Spleen (tissue), 11 donors: Measurements from ENCODE around the gene HEXD. TPM values are rescaled to one million over a fixed set of nuclear protein-coding genes. Genes with fewer than 3 reads are reported as not detected.

Experiments
- DNase-seq: peaks from one replicate; pipeline ENCODE4 v3.0.0-alpha.2; 2020
- H3K27ac ChIP-seq, 8 donors: fragments of 200-600 bp; sonication (generic) in 7 of 8; 1 replicate in 4 of 8; 2 replicates in 4 of 8; pipeline versions ENCODE4 v1.5.0 to v1.8.0; 2016 to 2021; ENCODE audit warnings: inconsistent platforms in 4 of 8, mild to moderate bottlenecking in 4 of 8, moderate library complexity in 1 of 8
- H3K27me3 ChIP-seq, 7 donors: fragments of 200-600 bp; sonication (generic) in 6 of 7; replicated peaks in 1 of 7; 1 replicate in 4 of 7; 2 replicates in 3 of 7; pipeline versions ENCODE4 v1.5.0 to v1.8.0; 2016 to 2021; ENCODE audit warnings: inconsistent platforms in 3 of 7, mild to moderate bottlenecking in 1 of 7
- H3K36me3 ChIP-seq, 6 donors: fragments of 200-600 bp; sonication (generic) in 5 of 6; 1 replicate in 4 of 6; 2 replicates in 2 of 6; pipeline versions ENCODE4 v1.5.0 to v1.8.0; 2016 to 2021; ENCODE audit warnings: inconsistent platforms in 2 of 6
- H3K4me1 ChIP-seq, 6 donors: fragments of 200-600 bp; sonication (generic) in 5 of 6; 1 replicate in 3 of 6; 2 replicates in 3 of 6; pipeline versions ENCODE4 v1.5.0 to v1.8.0; 2016 to 2021; ENCODE audit warnings: inconsistent platforms in 3 of 6
- H3K4me3 ChIP-seq, 8 donors: fragments of 200-600 bp; sonication (generic) in 7 of 8; 1 replicate in 4 of 8; 2 replicates in 4 of 8; pipeline versions ENCODE4 v1.5.0 to v1.8.0; 2016 to 2021; ENCODE audit warnings: inconsistent platforms in 4 of 8, mild to moderate bottlenecking in 4 of 8, moderate library complexity in 2 of 8
- H3K9me3 ChIP-seq, 8 donors: fragments of 200-600 bp; sonication (generic) in 7 of 8; 1 replicate in 4 of 8; 2 replicates in 4 of 8; pipeline versions ENCODE4 v1.5.0 to v1.8.0; 2016 to 2021; ENCODE audit warnings: inconsistent platforms in 4 of 8
- CTCF ChIP-seq, 11 experiments: fragments of 200-600 bp in 7 of 11; fragments of 450-650 bp in 4 of 11; sonication (generic) in 4 of 11; IDR thresholded peaks in 8 of 11; conservative IDR thresholded peaks in 3 of 11; 1 replicate in 7 of 11; 2 replicates in 4 of 11; pipeline versions ENCODE4 v1.4.0 to v1.8.0; 2016 to 2021; ENCODE audit warnings: antibody characterized with exemption in 11 of 11, inconsistent platforms in 4 of 11, mild to moderate bottlenecking in 1 of 11
- POLR2A ChIP-seq, 3 donors: fragments of 450-650 bp; IDR thresholded peaks; one replicate each; pipeline ENCODE4 v1.5.1; 2017; ENCODE audit warnings: antibody characterized with exemption in 3 of 3, mild to moderate bottlenecking in 1 of 3
- POLR2AphosphoS5 ChIP-seq, 3 donors: sonication (generic); formaldehyde crosslinking; IDR thresholded peaks; one replicate each; pipeline ENCODE4 v1.5.1; 2017; ENCODE audit warnings: antibody characterized with exemption in 3 of 3
- WGBS, 5 donors: extraction: QIAGEN DNeasy Blood & Tissue Kit in 3 of 5; methylation state at CpG; one replicate each; pipeline versions ENCODE4 v1.1.5 to v1.1.7; 2013 to 2018; 5-methylcytosine and 5-hydroxymethylcytosine counted together
- intact Hi-C: fragments of 100-400 bp; cut with DNase I; formaldehyde crosslinking; loops from one replicate; pipeline ENCODE4 v1.15.0; 2023; ENCODE audit warnings: low total_unique reads
- polyA plus RNA-seq, 3 donors: library from polyadenylated mRNA; stranded (reverse); fragments of 200-250 nt; gene quantifications; one replicate each; pipeline ENCODE4 v1.2.1, GENCODE V29; 2013
- total RNA-seq, 7 donors: library from RNA; depleted of rRNA in 3 of 7; stranded (reverse); fragments of >200 nt in 3 of 7; fragmentation: NEBNext Ultra II Directional in 4 of 7; extraction: Animal tissue kit (Norgen Biotek cat#: 25700) in 4 of 7; gene quantifications; one replicate each; pipeline versions ENCODE4 v1.1.0 to v1.2.1, GENCODE V29; 2016 to 2021
- donor health status: healthy with polysubstance abuse.
- donor health status: DM: no; HTN: no; CAD: no; lungs with moderate emphysema.
- donor health status: DM: no; HTN: no; CAD: no.
- donor health status: Bipolar disorder and iron deficiency.
- donor health status: healthy.
- donor health status: DM: no; HTN: no; CAD: no.
- donor health status: DM: yes; HTN: yes; CAD: no.

Gene HEXD
- total and polyA plus RNA-seq, 10 donors: 62.3 to 272 (median 74.7) TPM

GRCh38 chr17:82443465-82444283 lies 25.5 kb downstream of the HEXD start:
- peak; percentile 81 for DNase-seq
- Histone ChIP-seq H3K4me1 (peaks cover 30 to 95% (median 81%) of the 10 kb centered on the region in 6 donors), H3K9me3 (no peaks in the 10 kb centered on the region), H3K27me3 (no peaks in the 10 kb centered on the region), H3K36me3 (peaks cover 0 to 87% (median 62%) of the 10 kb centered on the region in 6 donors), H3K27ac (peak overlapping the region in 4 of 8 donors; percentile 62 to 82 (median 74)), H3K4me3 (no peak overlapping the region)
- intact Hi-C loops: no loop called here
- WGBS, 5 donors: 77 to 84% (median 81%) methylated on average over 22 to 38 of the region's 40 CpGs
- TF ChIP-seq POLR2AphosphoS5 (IDR thresholded peaks at IDR 0.05) (peak; percentile 13 to 70 (median 49)), CTCF (IDR thresholded peaks at IDR 0.05 in 8 of 11, conservative IDR thresholded peaks at IDR 0.05 in 3 of 11) (no peak)

GRCh38 chr17:82444284-82444893 lies 26.2 kb downstream of the HEXD start:
- H3K27me3 ChIP-seq: no peaks in the 10 kb centered on the region
- intact Hi-C loops: no loop called here
- H3K4me3 ChIP-seq: peak overlapping the region in 1 of 8 donors; percentile 24
- H3K4me1 ChIP-seq: peaks cover 30 to 95% (median 85%) of the 10 kb centered on the region in 6 donors
- 75 to 94% (median 81%) methylated on average over 31 to 35 of the region's 35 CpGs for WGBS, 5 donors
- no peak for DNase-seq
- H3K9me3 ChIP-seq: no peaks in the 10 kb centered on the region
- peak; percentile 54 to 82 (median 62) for TF ChIP-seq POLR2AphosphoS5 (IDR thresholded peaks at IDR 0.05)
- TF ChIP-seq CTCF (IDR thresholded peaks at IDR 0.05 in 8 of 11, conservative IDR thresholded peaks at IDR 0.05 in 3 of 11): no peak
- no peak for TF ChIP-seq POLR2A (IDR thresholded peaks at IDR 0.05)
- H3K36me3 ChIP-seq: peaks cover 0 to 80% (median 61%) of the 10 kb centered on the region in 6 donors
- peak overlapping the region; percentile 36 to 76 (median 62) for H3K27ac ChIP-seq

GRCh38 chr17:82444941-82445521 lies 26.9 kb downstream of the HEXD start:
- Histone ChIP-seq H3K27ac (peak overlapping the region; percentile 36 to 76 (median 62)), H3K4me1 (peaks cover 30 to 93% (median 80%) of the 10 kb centered on the region in 6 donors), H3K27me3 (no peaks in the 10 kb centered on the region), H3K36me3 (peaks cover 0 to 74% (median 58%) of the 10 kb centered on the region in 6 donors), H3K9me3 (no peaks in the 10 kb centered on the region), H3K4me3 (peak overlapping the region in 1 of 8 donors; percentile 24)
- intact Hi-C loops: no loop called here
- 42 to 65% (median 60%) methylated on average over 1 to 19 of the region's 19 CpGs for WGBS, 5 donors
- TF ChIP-seq POLR2A (IDR thresholded peaks at IDR 0.05) (no peak), POLR2AphosphoS5 (IDR thresholded peaks at IDR 0.05) (peak in 2 of 3 donors; percentile 27 to 70)
- DNase-seq: peak; percentile 82

- peak in 1 of 3 donors; percentile 11 for TF ChIP-seq POLR2AphosphoS5 (IDR thresholded peaks at IDR 0.05)
- no peak for TF ChIP-seq POLR2A (IDR thresholded peaks at IDR 0.05)
- no peak for TF ChIP-seq CTCF (IDR thresholded peaks at IDR 0.05 in 8 of 11, conservative IDR thresholded peaks at IDR 0.05 in 3 of 11)
- H3K4me1 ChIP-seq: peaks cover 30 to 89% (median 74%) of the 10 kb centered on the region in 6 donors
- H3K36me3 ChIP-seq: peaks cover 0 to 69% (median 58%) of the 10 kb centered on the region in 6 donors
- 63 to 91% (median 76%) methylated on average over 4 to 13 of the region's 13 CpGs for WGBS, 5 donors
- intact Hi-C loops: no loop called here
- no peak for DNase-seq
- peak overlapping the region; percentile 36 to 76 (median 62) for H3K27ac ChIP-seq
- no peaks in the 10 kb centered on the region for H3K27me3 ChIP-seq
- H3K4me3 ChIP-seq: no peak overlapping the region
- H3K9me3 ChIP-seq: no peaks in the 10 kb centered on the region
These were observed 27.4 kb downstream of the HEXD start for GRCh38 chr17:82445542-82445941.
